Esophagus muscularis mucosa (tissue), 4 donors: ENCODE data around the gene TOR4A. TPM values are rescaled to one million over a fixed set of nuclear protein-coding genes. Genes with fewer than 3 reads are reported as not detected.

Experiments
- DNase-seq: peaks from one replicate; pipeline ENCODE4 v3.0.0-alpha.2; 2017; ENCODE audit errors: extremely low spot score
- H3K27ac ChIP-seq, 4 donors: fragments of 200-600 bp; sonication (generic); replicated peaks in 1 of 4; 1 replicate in 3 of 4; 2 replicates in 1 of 4; pipeline ENCODE4 v1.5.1; 2016 to 2019; ENCODE audit warnings: mild to moderate bottlenecking in 1 of 4
- H3K27me3 ChIP-seq, 4 donors: fragments of 200-600 bp; sonication (generic); one replicate each; pipeline versions ENCODE4 v1.5.1 to v1.6.0; 2016 to 2019
- H3K36me3 ChIP-seq, 4 donors: fragments of 200-600 bp; sonication (generic); one replicate each; pipeline ENCODE4 v1.5.1; 2016 to 2019
- H3K4me1 ChIP-seq, 4 donors: fragments of 200-600 bp; sonication (generic); one replicate each; pipeline ENCODE4 v1.5.1; 2016 to 2019
- H3K4me3 ChIP-seq, 4 donors: fragments of 200-600 bp; sonication (generic); 1 replicate in 2 of 4; 2 replicates in 2 of 4; pipeline ENCODE4 v1.5.1; 2016 to 2019; ENCODE audit warnings: mild to moderate bottlenecking in 4 of 4, moderate library complexity in 1 of 4
- H3K9me3 ChIP-seq, 4 donors: fragments of 200-600 bp; sonication (generic); 1 replicate in 3 of 4; 2 replicates in 1 of 4; pipeline ENCODE4 v1.5.1; 2016 to 2019
- EP300 ChIP-seq: sonication (generic); formaldehyde crosslinking; IDR thresholded peaks from one replicate; pipeline ENCODE4 v1.6.1; 2017; ENCODE audit warnings: antibody characterized with exemption
- POLR2A ChIP-seq: fragments of 450-650 bp; IDR thresholded peaks from one replicate; pipeline ENCODE4 v1.6.1; 2017; ENCODE audit warnings: antibody characterized with exemption, moderate library complexity, mild to moderate bottlenecking, low read depth
- POLR2AphosphoS5 ChIP-seq, 2 donors: sonication (generic); formaldehyde crosslinking; IDR thresholded peaks; one replicate each; pipeline ENCODE4 v1.6.1; 2017; ENCODE audit warnings: antibody characterized with exemption in 2 of 2
- WGBS: methylation state at CpG from one replicate; pipeline ENCODE4 v1.1.5; 2018; 5-methylcytosine and 5-hydroxymethylcytosine counted together
- intact Hi-C: fragments of 100-400 bp; cut with DNase I; formaldehyde crosslinking; loops from one replicate; pipeline ENCODE4 v1.15.1; 2023
- total RNA-seq, 4 donors: library from RNA; depleted of rRNA; stranded (reverse); fragments of >200 nt; gene quantifications; one replicate each; pipeline versions ENCODE4 v1.1.0 to v1.2.1, GENCODE V29; 2016
- TF ChIP-seq, protein P1 (sequence below), 3 experiments: fragments of 200-600 bp in 2 of 3; fragments of 450-650 bp in 1 of 3; sonication (generic) in 2 of 3; IDR thresholded peaks; one replicate each; pipeline ENCODE4 v1.5.1; 2017 to 2019; ENCODE audit warnings: antibody characterized with exemption in 3 of 3, mild to moderate bottlenecking in 2 of 3, moderate library complexity in 1 of 3

TOR4A gene
- total RNA-seq, 4 donors from 2014 or later, result 5.0 to 9.2 (median 7.3) TPM

- DNase-seq, result no peak
- Histone ChIP-seq H3K27ac (no peak overlapping the region), H3K4me3 (no peak overlapping the region), H3K36me3 (peaks cover 9 to 18% (median 15%) of the 10 kb centered on the region in 4 donors), H3K9me3 (no peaks in the 10 kb centered on the region), H3K27me3 (no peaks in the 10 kb centered on the region), H3K4me1 (peaks cover 22 to 35% (median 23%) of the 10 kb centered on the region in 4 donors)
- TF ChIP-seq EP300, result no peak
- TF ChIP-seq, protein P1, sequence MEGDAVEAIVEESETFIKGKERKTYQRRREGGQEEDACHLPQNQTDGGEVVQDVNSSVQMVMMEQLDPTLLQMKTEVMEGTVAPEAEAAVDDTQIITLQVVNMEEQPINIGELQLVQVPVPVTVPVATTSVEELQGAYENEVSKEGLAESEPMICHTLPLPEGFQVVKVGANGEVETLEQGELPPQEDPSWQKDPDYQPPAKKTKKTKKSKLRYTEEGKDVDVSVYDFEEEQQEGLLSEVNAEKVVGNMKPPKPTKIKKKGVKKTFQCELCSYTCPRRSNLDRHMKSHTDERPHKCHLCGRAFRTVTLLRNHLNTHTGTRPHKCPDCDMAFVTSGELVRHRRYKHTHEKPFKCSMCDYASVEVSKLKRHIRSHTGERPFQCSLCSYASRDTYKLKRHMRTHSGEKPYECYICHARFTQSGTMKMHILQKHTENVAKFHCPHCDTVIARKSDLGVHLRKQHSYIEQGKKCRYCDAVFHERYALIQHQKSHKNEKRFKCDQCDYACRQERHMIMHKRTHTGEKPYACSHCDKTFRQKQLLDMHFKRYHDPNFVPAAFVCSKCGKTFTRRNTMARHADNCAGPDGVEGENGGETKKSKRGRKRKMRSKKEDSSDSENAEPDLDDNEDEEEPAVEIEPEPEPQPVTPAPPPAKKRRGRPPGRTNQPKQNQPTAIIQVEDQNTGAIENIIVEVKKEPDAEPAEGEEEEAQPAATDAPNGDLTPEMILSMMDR (IDR thresholded peaks at IDR 0.05), result no peak
- 83% methylated on average over 9 of the region's 20 CpGs for WGBS
- intact Hi-C loops, result no loop called here
These were observed 30.2 kb upstream of the TOR4A start for GRCh38 chr9:137247135-137247915.

GRCh38 chr9:137247916-137248175 lies 29.7 kb upstream of the TOR4A start:
- no peak for DNase-seq
- Histone ChIP-seq H3K36me3 (peaks cover 4 to 13% (median 9%) of the 10 kb centered on the region in 4 donors), H3K27ac (no peak overlapping the region), H3K4me1 (peaks cover 17 to 30% (median 18%) of the 10 kb centered on the region in 4 donors), H3K27me3 (no peaks in the 10 kb centered on the region), H3K9me3 (no peaks in the 10 kb centered on the region), H3K4me3 (no peak overlapping the region)
- intact Hi-C loops, result no loop called here
- TF ChIP-seq POLR2A, result no peak
- TF ChIP-seq, protein P1 (IDR thresholded peaks at IDR 0.05), result no peak
- TF ChIP-seq POLR2AphosphoS5 (IDR thresholded peaks at IDR 0.05), result no peak
- no peak for TF ChIP-seq EP300
- 40% methylated on average over 1 of the region's 6 CpGs for WGBS

DNA sequence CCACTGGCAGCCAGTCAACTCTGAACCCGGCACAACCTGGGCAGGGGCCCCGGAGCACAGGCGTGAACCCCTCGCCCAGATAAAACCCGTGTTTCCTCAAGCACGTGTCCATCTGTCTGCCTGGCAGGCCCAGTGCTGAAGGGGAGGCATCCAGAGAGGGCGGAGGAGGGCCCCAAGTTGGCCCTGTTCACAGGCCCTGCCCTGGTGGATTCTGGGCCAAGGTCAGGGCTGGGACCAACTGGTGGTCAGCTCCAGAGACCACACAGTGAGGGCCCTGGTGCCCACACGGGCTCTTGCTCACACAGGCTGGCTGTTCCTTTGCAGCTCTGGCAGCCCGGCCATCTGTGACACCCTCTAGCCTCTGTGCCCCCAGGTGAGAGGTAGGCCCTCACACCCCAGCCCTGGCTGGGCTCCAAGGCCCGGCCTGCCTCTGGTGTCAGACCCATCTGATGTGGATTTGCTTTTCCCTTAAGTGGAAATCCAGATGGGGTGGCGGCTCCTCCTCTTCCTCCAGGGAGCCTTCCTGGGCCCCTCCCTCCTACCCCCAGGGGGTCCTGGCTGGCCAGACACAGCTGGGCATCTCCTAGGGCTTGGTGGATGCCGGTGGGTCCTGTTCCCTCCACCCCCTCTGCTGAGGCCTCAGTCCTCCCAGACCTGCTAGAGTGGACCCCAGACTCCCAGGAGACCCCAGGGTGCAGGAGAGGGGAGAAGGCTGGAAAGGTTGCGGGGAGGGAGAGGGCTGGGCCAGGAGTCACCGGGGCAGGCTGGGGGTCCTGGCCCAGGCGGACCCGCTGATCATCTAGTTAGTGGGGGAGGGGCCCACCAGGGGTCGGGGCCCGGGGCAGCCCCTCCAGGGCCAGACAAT lies 27.0 kb upstream of the TOR4A start:
- 61% methylated on average over 15 of the region's 18 CpGs for WGBS
- Histone ChIP-seq H3K9me3 (no peaks in the 10 kb centered on the region), H3K27me3 (no peaks in the 10 kb centered on the region), H3K36me3 (no peaks in the 10 kb centered on the region), H3K27ac (no peak overlapping the region), H3K4me1 (peaks cover 9 to 20% (median 14%) of the 10 kb centered on the region in 4 donors), H3K4me3 (no peak overlapping the region)
- intact Hi-C loops, result no loop called here
- DNase-seq, result no peak
- TF ChIP-seq POLR2AphosphoS5 (IDR thresholded peaks at IDR 0.05), result no peak
- no peak for TF ChIP-seq EP300
- no peak for TF ChIP-seq POLR2A
- TF ChIP-seq, protein P1 (IDR thresholded peaks at IDR 0.05), result no peak

GRCh38 chr9:137251194-137251461 lies 26.4 kb upstream of the TOR4A start, which contains the start of gene STPG3:
TSS of gene STPG3 (plus strand) at chr9:137251286. CDS start at chr9:137251287, 1 bp downstream.
- Histone ChIP-seq H3K9me3 (no peaks in the 10 kb centered on the region), H3K4me1 (peaks cover 14 to 24% (median 19%) of the 10 kb centered on the region in 4 donors), H3K4me3 (no peak within 1 kb of the TSS), H3K27me3 (no peaks in the 10 kb centered on the region), H3K36me3 (peaks cover 0 to 2% (median under 1%) of the 10 kb centered on the region in 4 donors), H3K27ac (no peak within 1 kb of the TSS)
- intact Hi-C loops, result no loop called here
- WGBS, result 75% methylated on average over 4 of the region's 4 CpGs
- TF ChIP-seq POLR2A (no peak), EP300 (no peak), POLR2AphosphoS5 (IDR thresholded peaks at IDR 0.05) (no peak)
- TF ChIP-seq, protein P1 (IDR thresholded peaks at IDR 0.05), result no peak
- DNase-seq, result no peak
